ENCODE measurements around the gene RTN1. TPM values are rescaled to one million over a fixed set of nuclear protein-coding genes. Genes with fewer than 3 reads are reported as not detected.

The RTN1 gene
- total and polyA plus RNA-seq, 8 donors = 0.61 to 10.6 (median 2.4) TPM; not detected in 2

DNA sequence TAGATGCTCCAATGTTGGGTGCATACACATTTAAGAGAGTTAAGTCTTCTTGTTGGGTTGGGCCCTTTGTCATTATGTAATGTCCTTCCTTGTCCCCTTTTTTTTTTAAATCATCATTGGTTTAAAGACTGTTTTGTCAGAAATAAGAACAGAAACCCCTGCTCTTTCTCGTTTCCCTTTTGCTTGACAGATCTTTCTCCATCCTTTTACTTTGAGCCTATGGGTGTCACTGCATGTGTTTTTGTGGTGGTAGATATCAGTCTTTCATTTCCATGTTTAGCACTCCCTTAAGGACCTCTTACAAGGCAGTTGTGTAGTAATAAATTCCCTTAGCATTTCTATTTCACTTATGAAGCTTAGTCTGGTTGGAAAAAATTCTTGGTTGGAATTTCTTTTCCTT is 47.4 kb downstream of the RTN1 start:
- Histone ChIP-seq H3K4me1 (no peaks in the 10 kb centered on the region), H3K36me3 (no peaks in the 10 kb centered on the region), H3K4me3 (no peak overlapping the region), H3K9me3 (peaks cover 0 to 6% (median 0%) of the 10 kb centered on the region in 4 donors), H3K27me3 (no peaks in the 10 kb centered on the region), H3K27ac (no peak overlapping the region)
- intact Hi-C loops (cut with DNase I; ENCODE audit: low total_unique reads) = no loop called here
- 63 to 92% (median 90%) methylated on average over 1 of the region's 1 CpG for WGBS, 5 donors
- no peak for DNase-seq
- TF ChIP-seq, protein P1, sequence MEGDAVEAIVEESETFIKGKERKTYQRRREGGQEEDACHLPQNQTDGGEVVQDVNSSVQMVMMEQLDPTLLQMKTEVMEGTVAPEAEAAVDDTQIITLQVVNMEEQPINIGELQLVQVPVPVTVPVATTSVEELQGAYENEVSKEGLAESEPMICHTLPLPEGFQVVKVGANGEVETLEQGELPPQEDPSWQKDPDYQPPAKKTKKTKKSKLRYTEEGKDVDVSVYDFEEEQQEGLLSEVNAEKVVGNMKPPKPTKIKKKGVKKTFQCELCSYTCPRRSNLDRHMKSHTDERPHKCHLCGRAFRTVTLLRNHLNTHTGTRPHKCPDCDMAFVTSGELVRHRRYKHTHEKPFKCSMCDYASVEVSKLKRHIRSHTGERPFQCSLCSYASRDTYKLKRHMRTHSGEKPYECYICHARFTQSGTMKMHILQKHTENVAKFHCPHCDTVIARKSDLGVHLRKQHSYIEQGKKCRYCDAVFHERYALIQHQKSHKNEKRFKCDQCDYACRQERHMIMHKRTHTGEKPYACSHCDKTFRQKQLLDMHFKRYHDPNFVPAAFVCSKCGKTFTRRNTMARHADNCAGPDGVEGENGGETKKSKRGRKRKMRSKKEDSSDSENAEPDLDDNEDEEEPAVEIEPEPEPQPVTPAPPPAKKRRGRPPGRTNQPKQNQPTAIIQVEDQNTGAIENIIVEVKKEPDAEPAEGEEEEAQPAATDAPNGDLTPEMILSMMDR (IDR thresholded peaks at IDR 0.05) = no peak
- no peak for TF ChIP-seq POLR2A (IDR thresholded peaks at IDR 0.05)
- TF ChIP-seq POLR2AphosphoS5 (IDR thresholded peaks at IDR 0.05) = no peak
- TF ChIP-seq EP300 (IDR thresholded peaks at IDR 0.05) = no peak

DNA sequence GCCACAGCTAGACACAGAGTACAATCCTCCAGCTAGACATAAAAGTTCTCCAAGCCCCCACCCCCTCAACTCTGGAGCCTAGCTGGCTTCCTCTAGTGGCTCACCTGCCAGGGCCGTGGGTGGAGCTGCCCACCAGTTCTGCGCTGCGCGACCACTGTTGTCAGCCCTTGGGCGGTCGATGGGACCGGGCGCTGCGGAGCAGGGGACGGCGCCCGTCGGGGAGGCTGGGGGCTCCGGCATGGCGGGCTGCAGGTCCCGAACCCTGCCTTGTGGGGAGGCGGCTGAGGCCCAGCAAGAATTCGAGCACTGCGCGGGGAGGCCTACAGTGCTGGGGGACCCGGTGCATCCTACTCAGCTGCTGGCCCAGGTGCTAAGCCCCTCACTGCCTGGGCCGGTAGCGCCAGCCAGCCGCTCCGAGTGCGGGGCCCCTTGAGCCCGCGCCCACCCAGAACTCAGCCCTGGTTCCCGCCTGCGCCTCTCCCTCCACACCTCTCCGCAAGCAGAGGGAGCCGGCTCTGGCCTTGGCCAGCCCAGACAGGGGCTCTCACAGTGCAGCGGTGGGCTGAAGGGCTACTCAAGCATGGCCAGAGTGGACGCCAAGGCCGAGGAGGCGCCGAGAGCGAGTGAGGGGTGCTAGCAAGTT is 51.0 kb downstream of the RTN1 start:
- WGBS, 5 donors = 95 to 98% (median 97%) methylated on average over 21 to 38 of the region's 38 CpGs
- Histone ChIP-seq H3K9me3 (peaks cover 0 to 6% (median 0%) of the 10 kb centered on the region in 4 donors), H3K27ac (no peak overlapping the region), H3K4me3 (no peak overlapping the region), H3K36me3 (no peaks in the 10 kb centered on the region), H3K4me1 (no peaks in the 10 kb centered on the region), H3K27me3 (no peaks in the 10 kb centered on the region)
- no peak for TF ChIP-seq POLR2A (IDR thresholded peaks at IDR 0.05)
- no peak for TF ChIP-seq POLR2AphosphoS5 (IDR thresholded peaks at IDR 0.05)
- TF ChIP-seq EP300 (IDR thresholded peaks at IDR 0.05) = no peak
- TF ChIP-seq, protein P1 (IDR thresholded peaks at IDR 0.05) = no peak
- no peak for DNase-seq
- intact Hi-C loops (cut with DNase I; ENCODE audit: low total_unique reads) = no loop called here

DNA sequence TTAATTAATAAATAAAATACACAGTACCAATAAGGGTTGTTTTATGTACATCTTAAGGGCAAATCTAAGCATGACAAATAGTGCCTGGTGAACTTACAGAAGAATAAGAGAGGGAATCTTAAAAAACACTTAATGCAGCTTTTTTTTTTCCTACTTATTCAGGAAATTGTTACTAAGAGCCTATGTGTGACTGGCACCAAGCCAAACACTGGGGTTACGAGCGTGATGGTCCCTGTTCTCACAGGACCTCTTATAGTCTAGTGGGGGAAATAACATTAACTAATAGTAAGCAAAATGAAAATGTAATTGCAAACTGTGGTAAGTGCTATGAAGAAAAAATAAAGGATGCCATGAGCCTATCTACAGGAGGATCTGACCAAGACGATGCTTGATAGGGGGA is 53.6 kb downstream of the RTN1 start:
- Histone ChIP-seq H3K27ac (no peak overlapping the region), H3K36me3 (no peaks in the 10 kb centered on the region), H3K9me3 (peaks cover 0 to 6% (median 0%) of the 10 kb centered on the region in 4 donors), H3K4me3 (no peak overlapping the region), H3K4me1 (no peaks in the 10 kb centered on the region), H3K27me3 (no peaks in the 10 kb centered on the region)
- DNase-seq = no peak
- TF ChIP-seq POLR2AphosphoS5 (IDR thresholded peaks at IDR 0.05) (no peak), EP300 (IDR thresholded peaks at IDR 0.05) (no peak), POLR2A (IDR thresholded peaks at IDR 0.05) (no peak)
- TF ChIP-seq, protein P1 (IDR thresholded peaks at IDR 0.05) = no peak
- intact Hi-C loops (cut with DNase I; ENCODE audit: low total_unique reads) = no loop called here
- 35 to 66% (median 48%) methylated on average over 3 of the region's 3 CpGs for WGBS, 5 donors

DNA sequence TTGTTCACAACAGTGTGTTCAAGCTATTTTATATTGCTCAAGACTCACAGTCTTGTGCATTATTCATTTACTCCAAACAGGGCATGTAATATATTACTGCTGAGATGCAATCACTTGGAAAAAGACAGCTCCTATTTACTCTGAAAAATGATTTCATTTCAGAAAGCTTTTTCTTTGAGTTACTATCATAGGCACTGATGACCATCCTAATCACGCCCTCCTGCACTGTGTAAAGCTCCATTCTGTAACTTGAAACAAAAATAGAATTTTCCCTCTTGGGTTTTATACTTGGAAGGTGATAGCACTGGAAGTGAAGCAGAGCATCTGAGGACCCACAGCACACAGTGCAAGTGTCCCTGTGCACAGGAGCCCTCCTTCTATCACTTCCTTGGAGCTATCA is 55.6 kb downstream of the RTN1 start:
- 68 to 90% (median 79%) methylated on average over 1 of the region's 1 CpG for WGBS, 5 donors
- Histone ChIP-seq H3K4me3 (no peak overlapping the region), H3K36me3 (no peaks in the 10 kb centered on the region), H3K27ac (no peak overlapping the region), H3K27me3 (no peaks in the 10 kb centered on the region), H3K9me3 (peaks cover 0 to 6% (median 0%) of the 10 kb centered on the region in 4 donors), H3K4me1 (no peaks in the 10 kb centered on the region)
- intact Hi-C loops (cut with DNase I; ENCODE audit: low total_unique reads) = no loop called here
- no peak for DNase-seq
- TF ChIP-seq POLR2AphosphoS5 (IDR thresholded peaks at IDR 0.05) (no peak), POLR2A (IDR thresholded peaks at IDR 0.05) (no peak), EP300 (IDR thresholded peaks at IDR 0.05) (no peak)
- TF ChIP-seq, protein P1 (IDR thresholded peaks at IDR 0.05) = no peak
